Esophagus muscularis mucosa (tissue), 4 donors: ENCODE results near the gene PIGBOS1. TPM values are rescaled to one million over a fixed set of nuclear protein-coding genes. Genes with fewer than 3 reads are reported as not detected.

ENCODE experiments used
- DNase-seq: peaks from one replicate; pipeline ENCODE4 v3.0.0-alpha.2; 2017; ENCODE audit errors: extremely low spot score
- H3K27ac ChIP-seq, 4 donors: fragments of 200-600 bp; sonication (generic); replicated peaks in 1 of 4; 1 replicate in 3 of 4; 2 replicates in 1 of 4; pipeline ENCODE4 v1.5.1; 2016 to 2019; ENCODE audit warnings: mild to moderate bottlenecking in 1 of 4
- H3K27me3 ChIP-seq, 4 donors: fragments of 200-600 bp; sonication (generic); one replicate each; pipeline versions ENCODE4 v1.5.1 to v1.6.0; 2016 to 2019
- H3K36me3 ChIP-seq, 4 donors: fragments of 200-600 bp; sonication (generic); one replicate each; pipeline ENCODE4 v1.5.1; 2016 to 2019
- H3K4me1 ChIP-seq, 4 donors: fragments of 200-600 bp; sonication (generic); one replicate each; pipeline ENCODE4 v1.5.1; 2016 to 2019
- H3K4me3 ChIP-seq, 4 donors: fragments of 200-600 bp; sonication (generic); 1 replicate in 2 of 4; 2 replicates in 2 of 4; pipeline ENCODE4 v1.5.1; 2016 to 2019; ENCODE audit warnings: mild to moderate bottlenecking in 4 of 4, moderate library complexity in 1 of 4
- H3K9me3 ChIP-seq, 4 donors: fragments of 200-600 bp; sonication (generic); 1 replicate in 3 of 4; 2 replicates in 1 of 4; pipeline ENCODE4 v1.5.1; 2016 to 2019
- CTCF ChIP-seq, 3 experiments: fragments of 200-600 bp in 2 of 3; fragments of 450-650 bp in 1 of 3; sonication (generic) in 2 of 3; IDR thresholded peaks; one replicate each; pipeline ENCODE4 v1.5.1; 2017 to 2019; ENCODE audit warnings: antibody characterized with exemption in 3 of 3, mild to moderate bottlenecking in 2 of 3, moderate library complexity in 1 of 3
- EP300 ChIP-seq: sonication (generic); formaldehyde crosslinking; IDR thresholded peaks from one replicate; pipeline ENCODE4 v1.6.1; 2017; ENCODE audit warnings: antibody characterized with exemption
- POLR2A ChIP-seq: fragments of 450-650 bp; IDR thresholded peaks from one replicate; pipeline ENCODE4 v1.6.1; 2017; ENCODE audit warnings: antibody characterized with exemption, moderate library complexity, mild to moderate bottlenecking, low read depth
- POLR2AphosphoS5 ChIP-seq, 2 donors: sonication (generic); formaldehyde crosslinking; IDR thresholded peaks; one replicate each; pipeline ENCODE4 v1.6.1; 2017; ENCODE audit warnings: antibody characterized with exemption in 2 of 2
- WGBS: methylation state at CpG from one replicate; pipeline ENCODE4 v1.1.5; 2018; 5-methylcytosine and 5-hydroxymethylcytosine counted together
- intact Hi-C: fragments of 100-400 bp; cut with DNase I; formaldehyde crosslinking; loops from one replicate; pipeline ENCODE4 v1.15.1; 2023
- total RNA-seq, 4 donors: library from RNA; depleted of rRNA; stranded (reverse); fragments of >200 nt; gene quantifications; one replicate each; pipeline versions ENCODE4 v1.1.0 to v1.2.1, GENCODE V29; 2016

PIGBOS1 gene
- total RNA-seq, 4 donors from 2014 or later = 10.6 to 21.6 (median 14.4) TPM

- intact Hi-C loops = no loop called here
- TF ChIP-seq CTCF (IDR thresholded peaks at IDR 0.05) (no peak), POLR2A (no peak), EP300 (no peak), POLR2AphosphoS5 (IDR thresholded peaks at IDR 0.05) (no peak)
- no peaks in the 10 kb centered on the region for H3K9me3 ChIP-seq
- no peak overlapping the region for H3K4me3 ChIP-seq
- H3K4me1 ChIP-seq = no peaks in the 10 kb centered on the region
- H3K27me3 ChIP-seq = no peaks in the 10 kb centered on the region
- no peak overlapping the region for H3K27ac ChIP-seq
- H3K36me3 ChIP-seq = peaks cover 0 to 39% (median 11%) of the 10 kb centered on the region in 4 donors
- DNase-seq = no peak
- WGBS = 72% methylated on average over 4 of the region's 4 CpGs
Measured at GRCh38 chr15:55348281-55348778, 29.4 kb upstream of the PIGBOS1 start.

GRCh38 chr15:55344206-55344605 lies 25.3 kb upstream of the PIGBOS1 start:
- intact Hi-C loops = no loop called here
- no peak overlapping the region for H3K4me3 ChIP-seq
- H3K36me3 ChIP-seq = peaks cover 7 to 45% (median 13%) of the 10 kb centered on the region in 4 donors
- no peak for DNase-seq
- H3K4me1 ChIP-seq = no peaks in the 10 kb centered on the region
- no peaks in the 10 kb centered on the region for H3K27me3 ChIP-seq
- 86% methylated on average over 2 of the region's 2 CpGs for WGBS
- TF ChIP-seq CTCF (IDR thresholded peaks at IDR 0.05) = no peak
- no peak for TF ChIP-seq POLR2A
- TF ChIP-seq EP300 = no peak
- TF ChIP-seq POLR2AphosphoS5 (IDR thresholded peaks at IDR 0.05) = no peak
- no peaks in the 10 kb centered on the region for H3K9me3 ChIP-seq
- no peak overlapping the region for H3K27ac ChIP-seq

GRCh38 chr15:55343168-55343567 lies 24.2 kb upstream of the PIGBOS1 start:
- H3K4me3 ChIP-seq = no peak overlapping the region
- no peak for DNase-seq
- TF ChIP-seq EP300 (no peak), CTCF (IDR thresholded peaks at IDR 0.05) (no peak), POLR2A (no peak), POLR2AphosphoS5 (IDR thresholded peaks at IDR 0.05) (no peak)
- 64% methylated on average over 2 of the region's 2 CpGs for WGBS
- peaks cover 7 to 50% (median 10%) of the 10 kb centered on the region in 4 donors for H3K36me3 ChIP-seq
- no peaks in the 10 kb centered on the region for H3K4me1 ChIP-seq
- intact Hi-C loops = no loop called here
- no peaks in the 10 kb centered on the region for H3K27me3 ChIP-seq
- no peaks in the 10 kb centered on the region for H3K9me3 ChIP-seq
- H3K27ac ChIP-seq = no peak overlapping the region

- Histone ChIP-seq H3K4me3 (no peak overlapping the region), H3K4me1 (no peaks in the 10 kb centered on the region), H3K27ac (no peak overlapping the region), H3K36me3 (peaks cover 3 to 76% (median 21%) of the 10 kb centered on the region in 4 donors), H3K9me3 (no peaks in the 10 kb centered on the region), H3K27me3 (no peaks in the 10 kb centered on the region)
- TF ChIP-seq EP300 (no peak), CTCF (IDR thresholded peaks at IDR 0.05) (no peak), POLR2A (no peak), POLR2AphosphoS5 (IDR thresholded peaks at IDR 0.05) (no peak)
- intact Hi-C loops = no loop called here
- WGBS = 88% methylated on average over 1 of the region's 1 CpG
- no peak for DNase-seq
Measured at GRCh38 chr15:55337160-55337559, 18.2 kb upstream of the PIGBOS1 start.

GRCh38 chr15:55334997-55335396 lies 16.1 kb upstream of the PIGBOS1 start:
- WGBS = 80% methylated on average over 1 of the region's 1 CpG
- no peak overlapping the region for H3K4me3 ChIP-seq
- H3K36me3 ChIP-seq = peaks cover 10 to 89% (median 21%) of the 10 kb centered on the region in 4 donors
- no peak overlapping the region for H3K27ac ChIP-seq
- TF ChIP-seq POLR2AphosphoS5 (IDR thresholded peaks at IDR 0.05) (no peak), POLR2A (no peak), EP300 (no peak), CTCF (IDR thresholded peaks at IDR 0.05) (no peak)
- H3K27me3 ChIP-seq = no peaks in the 10 kb centered on the region
- DNase-seq = no peak
- H3K4me1 ChIP-seq = no peaks in the 10 kb centered on the region
- H3K9me3 ChIP-seq = no peaks in the 10 kb centered on the region
- intact Hi-C loops = no loop called here
